AG08396 (cell line): ENCODE results near the gene NKAIN1.
"Not testable (repeated sequence)": the region's sequence is repeated elsewhere in the genome, so short reads cannot be mapped to it uniquely, and the experiment has no call there.

Experiments used
- DNase-seq: peaks from one replicate; pipeline ENCODE4 v3.0.0; 2012; ENCODE audit warnings: low spot score, mixed read lengths

The NKAIN1 gene

GRCh38 chr1:31195267-31195666 lies 44.4 kb downstream of the NKAIN1 start:
- not testable (repeated sequence) for DNase-seq

GRCh38 chr1:31193729-31194128 lies 46.0 kb downstream of the NKAIN1 start:
- DNase-seq = no peak

- no peak for DNase-seq
Observed at GRCh38 chr1:31191281-31191680, 48.4 kb downstream of the NKAIN1 start.

- no peak for DNase-seq
Observed at GRCh38 chr1:31189696-31190674, 49.7 kb downstream of the NKAIN1 start.

- DNase-seq = peak; percentile 49
Observed at GRCh38 chr1:31183927-31184554, 55.6 kb downstream of the NKAIN1 start.

GRCh38 chr1:31183126-31183525 lies 56.6 kb downstream of the NKAIN1 start:
- no peak for DNase-seq

GRCh38 chr1:31182352-31182751 lies 57.3 kb downstream of the NKAIN1 start:
- peak; percentile 90 for DNase-seq

- peak; percentile 71 for DNase-seq
Observed at GRCh38 chr1:31181515-31182343, 58.0 kb downstream of the NKAIN1 start.

GRCh38 chr1:31180338-31180737 lies 59.3 kb downstream of the NKAIN1 start:
- no peak for DNase-seq

- not testable (repeated sequence) for DNase-seq
Observed at GRCh38 chr1:31176291-31176690, 63.4 kb downstream of the NKAIN1 start.

GRCh38 chr1:31170486-31170735 lies 69.3 kb downstream of the NKAIN1 start:
- no peak for DNase-seq

- no peak for DNase-seq
Observed at GRCh38 chr1:31166462-31166861, 73.2 kb downstream of the NKAIN1 start.

- DNase-seq = no peak
Observed at GRCh38 chr1:31164291-31164690, 75.4 kb downstream of the NKAIN1 start.

- no peak for DNase-seq
Observed at GRCh38 chr1:31163866-31164265, 75.8 kb downstream of the NKAIN1 start.

- DNase-seq = no peak
Observed at GRCh38 chr1:31161571-31161970, 78.1 kb downstream of the NKAIN1 start.

GRCh38 chr1:31159869-31160611 lies 79.6 kb downstream of the NKAIN1 start:
- no peak for DNase-seq

- DNase-seq = no peak
Observed at GRCh38 chr1:31159323-31159722, 80.4 kb downstream of the NKAIN1 start.

- peak; percentile 84 for DNase-seq
Observed at GRCh38 chr1:31155216-31155806, 84.4 kb downstream of the NKAIN1 start.

GRCh38 chr1:31154632-31155215 lies 85.0 kb downstream of the NKAIN1 start:
- DNase-seq = peak; percentile 94

- DNase-seq = no peak
Observed at GRCh38 chr1:31154000-31154631, 85.6 kb downstream of the NKAIN1 start.

GRCh38 chr1:31153423-31153822 lies 86.3 kb downstream of the NKAIN1 start:
- no peak for DNase-seq
